ENCODE data around the gene EXTL1. TPM values are rescaled to one million over a fixed set of nuclear protein-coding genes. Genes with fewer than 3 reads are reported as not detected.

EXTL1 gene
- polyA plus RNA-seq, 1 of the 3 experiments (the other 2 are of a cell fraction): 0.58 TPM

DNA sequence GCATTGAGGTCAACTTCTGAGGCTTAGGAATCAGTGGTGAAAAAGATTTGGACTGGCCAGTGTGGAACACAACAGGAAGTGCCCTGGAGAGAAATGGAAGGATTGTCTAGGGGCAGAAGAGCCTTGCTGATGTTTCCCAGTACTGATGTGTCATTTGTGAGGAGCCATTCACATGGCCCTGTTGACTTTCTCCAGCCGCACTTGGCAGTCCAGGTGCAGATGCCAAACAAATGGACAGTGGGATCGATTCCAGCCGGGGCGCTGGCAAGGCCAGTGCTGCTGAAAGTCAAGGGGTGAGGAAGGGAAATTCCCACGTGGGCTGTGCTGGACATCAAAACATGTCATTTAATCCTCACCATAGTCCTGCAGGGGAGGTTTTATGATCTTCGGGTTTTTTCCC lies 50.7 kb downstream of the EXTL1 start:
- no peaks in the 10 kb centered on the region for H3K9me2 ChIP-seq
- DNase-seq: no peak
- POLR2A ChIA-PET: interaction anchor here (0.7 kb wide), 1 partner anchor 65 kb away, joined by 3 read pairs; no protein-coding TSS in a partner anchor

DNA sequence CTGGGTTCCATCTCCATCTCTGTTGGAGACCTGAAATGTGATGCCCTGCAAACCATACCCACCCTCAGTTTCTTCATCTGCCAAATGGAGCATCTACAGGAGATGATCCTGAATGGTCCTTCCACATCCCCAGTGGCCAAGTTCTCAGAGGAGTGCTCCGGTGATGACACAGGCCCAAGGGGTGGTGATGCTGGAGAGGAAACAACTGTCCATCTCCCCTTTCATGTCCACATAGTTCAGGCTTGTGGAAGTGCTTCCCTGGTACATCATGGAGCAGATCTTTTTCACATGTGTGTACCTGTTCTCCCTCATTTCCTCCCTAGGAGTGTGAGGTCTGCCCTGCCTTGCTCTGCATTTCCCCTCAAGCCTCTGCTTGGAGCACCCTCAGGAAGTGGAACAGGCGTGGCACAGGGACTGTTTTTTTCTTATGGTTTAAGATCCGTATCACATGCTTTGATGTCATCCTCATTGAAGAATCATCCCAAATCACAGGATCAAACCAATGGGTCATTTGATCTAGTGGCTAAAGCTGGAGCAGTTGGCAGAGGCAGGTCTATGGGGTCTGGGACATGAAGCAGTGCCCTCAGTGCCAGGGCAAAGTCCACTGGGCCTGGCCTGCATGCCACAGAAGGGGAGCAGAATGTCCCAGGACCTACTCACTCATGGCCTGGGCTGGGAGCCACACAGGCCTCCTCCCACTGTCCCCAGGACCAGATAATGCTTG lies 54.0 kb downstream of the EXTL1 start:
- no peaks in the 10 kb centered on the region for H3K9me3 ChIP-seq
- 43% methylated on average over 2 of the region's 3 CpGs for WGBS (ENCODE audit: low lambda C conversion rate)
- TF ChIP-seq MXI1 (IDR thresholded peaks at IDR 0.05; ENCODE audit: low read depth, low read length): no peak
- no peak for TF ChIP-seq RCOR1 (IDR thresholded peaks at IDR 0.05; ENCODE audit: low read length)
- no peak for TF ChIP-seq FOXJ3 (CRISPR knock-in tag; IDR thresholded peaks at IDR 0.05)
- no peak for TF ChIP-seq TAF1 (IDR thresholded peaks at IDR 0.05; ENCODE audit: borderline replicate concordance, low read depth, low read length)
- no peak for TF ChIP-seq GATA2 (CRISPR knock-in tag; IDR thresholded peaks at IDR 0.05)
- TF ChIP-seq YY1 (IDR thresholded peaks at IDR 0.05; ENCODE audit: low read depth): no peak
- TF ChIP-seq, protein P1, sequence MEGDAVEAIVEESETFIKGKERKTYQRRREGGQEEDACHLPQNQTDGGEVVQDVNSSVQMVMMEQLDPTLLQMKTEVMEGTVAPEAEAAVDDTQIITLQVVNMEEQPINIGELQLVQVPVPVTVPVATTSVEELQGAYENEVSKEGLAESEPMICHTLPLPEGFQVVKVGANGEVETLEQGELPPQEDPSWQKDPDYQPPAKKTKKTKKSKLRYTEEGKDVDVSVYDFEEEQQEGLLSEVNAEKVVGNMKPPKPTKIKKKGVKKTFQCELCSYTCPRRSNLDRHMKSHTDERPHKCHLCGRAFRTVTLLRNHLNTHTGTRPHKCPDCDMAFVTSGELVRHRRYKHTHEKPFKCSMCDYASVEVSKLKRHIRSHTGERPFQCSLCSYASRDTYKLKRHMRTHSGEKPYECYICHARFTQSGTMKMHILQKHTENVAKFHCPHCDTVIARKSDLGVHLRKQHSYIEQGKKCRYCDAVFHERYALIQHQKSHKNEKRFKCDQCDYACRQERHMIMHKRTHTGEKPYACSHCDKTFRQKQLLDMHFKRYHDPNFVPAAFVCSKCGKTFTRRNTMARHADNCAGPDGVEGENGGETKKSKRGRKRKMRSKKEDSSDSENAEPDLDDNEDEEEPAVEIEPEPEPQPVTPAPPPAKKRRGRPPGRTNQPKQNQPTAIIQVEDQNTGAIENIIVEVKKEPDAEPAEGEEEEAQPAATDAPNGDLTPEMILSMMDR (IDR thresholded peaks at IDR 0.05): no peak
- TF ChIP-seq TCF12 (IDR thresholded peaks at IDR 0.05): no peak
- no peak for TF ChIP-seq FOXM1 (IDR thresholded peaks at IDR 0.05; ENCODE audit: low read depth)
- TF ChIP-seq, protein P2, sequence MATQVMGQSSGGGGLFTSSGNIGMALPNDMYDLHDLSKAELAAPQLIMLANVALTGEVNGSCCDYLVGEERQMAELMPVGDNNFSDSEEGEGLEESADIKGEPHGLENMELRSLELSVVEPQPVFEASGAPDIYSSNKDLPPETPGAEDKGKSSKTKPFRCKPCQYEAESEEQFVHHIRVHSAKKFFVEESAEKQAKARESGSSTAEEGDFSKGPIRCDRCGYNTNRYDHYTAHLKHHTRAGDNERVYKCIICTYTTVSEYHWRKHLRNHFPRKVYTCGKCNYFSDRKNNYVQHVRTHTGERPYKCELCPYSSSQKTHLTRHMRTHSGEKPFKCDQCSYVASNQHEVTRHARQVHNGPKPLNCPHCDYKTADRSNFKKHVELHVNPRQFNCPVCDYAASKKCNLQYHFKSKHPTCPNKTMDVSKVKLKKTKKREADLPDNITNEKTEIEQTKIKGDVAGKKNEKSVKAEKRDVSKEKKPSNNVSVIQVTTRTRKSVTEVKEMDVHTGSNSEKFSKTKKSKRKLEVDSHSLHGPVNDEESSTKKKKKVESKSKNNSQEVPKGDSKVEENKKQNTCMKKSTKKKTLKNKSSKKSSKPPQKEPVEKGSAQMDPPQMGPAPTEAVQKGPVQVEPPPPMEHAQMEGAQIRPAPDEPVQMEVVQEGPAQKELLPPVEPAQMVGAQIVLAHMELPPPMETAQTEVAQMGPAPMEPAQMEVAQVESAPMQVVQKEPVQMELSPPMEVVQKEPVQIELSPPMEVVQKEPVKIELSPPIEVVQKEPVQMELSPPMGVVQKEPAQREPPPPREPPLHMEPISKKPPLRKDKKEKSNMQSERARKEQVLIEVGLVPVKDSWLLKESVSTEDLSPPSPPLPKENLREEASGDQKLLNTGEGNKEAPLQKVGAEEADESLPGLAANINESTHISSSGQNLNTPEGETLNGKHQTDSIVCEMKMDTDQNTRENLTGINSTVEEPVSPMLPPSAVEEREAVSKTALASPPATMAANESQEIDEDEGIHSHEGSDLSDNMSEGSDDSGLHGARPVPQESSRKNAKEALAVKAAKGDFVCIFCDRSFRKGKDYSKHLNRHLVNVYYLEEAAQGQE (IDR thresholded peaks at IDR 0.05; ENCODE audit: low read depth, low read length): no peak
- TF ChIP-seq EP300 (IDR thresholded peaks at IDR 0.05; ENCODE audit: borderline replicate concordance in 1 of 2, low read depth in 1 of 2, low read length in 1 of 2): no peak
- TF ChIP-seq, protein P3, sequence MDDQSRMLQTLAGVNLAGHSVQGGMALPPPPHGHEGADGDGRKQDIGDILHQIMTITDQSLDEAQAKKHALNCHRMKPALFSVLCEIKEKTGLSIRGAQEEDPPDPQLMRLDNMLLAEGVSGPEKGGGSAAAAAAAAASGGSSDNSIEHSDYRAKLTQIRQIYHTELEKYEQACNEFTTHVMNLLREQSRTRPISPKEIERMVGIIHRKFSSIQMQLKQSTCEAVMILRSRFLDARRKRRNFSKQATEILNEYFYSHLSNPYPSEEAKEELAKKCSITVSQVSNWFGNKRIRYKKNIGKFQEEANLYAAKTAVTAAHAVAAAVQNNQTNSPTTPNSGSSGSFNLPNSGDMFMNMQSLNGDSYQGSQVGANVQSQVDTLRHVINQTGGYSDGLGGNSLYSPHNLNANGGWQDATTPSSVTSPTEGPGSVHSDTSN (IDR thresholded peaks at IDR 0.05): no peak
- no peak for TF ChIP-seq MEF2A (IDR thresholded peaks at IDR 0.05; ENCODE audit: borderline replicate concordance, low read depth)
- H3F3A ChIP-seq (replicated peaks; ENCODE audit: insufficient read depth): no peaks in the 10 kb centered on the region
- H3K4me1 ChIP-seq (ENCODE audit: control insufficient read depth in 1 of 2, insufficient read depth in 2 of 2, low read depth in 1 of 2, low read length in 1 of 2): peaks cover 0 to 3% of the 10 kb centered on the region in 2 experiments; a peak in 1 of 4 replicates
- H3K9ac ChIP-seq: no peak overlapping the region
- peaks cover 31% of the 10 kb centered on the region for H3K27me3 ChIP-seq (ENCODE audit: insufficient read depth)
- H2AFZ ChIP-seq (ENCODE audit: low read depth): no peak overlapping the region
- no peaks in the 10 kb centered on the region for H3K36me3 ChIP-seq (replicated peaks in 1 of 2; ENCODE audit: control insufficient read depth in 1 of 2, insufficient read depth in 2 of 2, low read length in 1 of 2)
- ChIA-PET POLR2A (no interaction called here), CTCF (no interaction called here)
- H3K9me2 ChIP-seq: no peaks in the 10 kb centered on the region
- H3K4me2 ChIP-seq: no peak overlapping the region
- H3K4me3 ChIP-seq (ENCODE audit: low read depth in 2 of 2, low read length in 1 of 2): no peak overlapping the region
- no peak for DNase-seq
- H3K79me2 ChIP-seq (ENCODE audit: insufficient read depth): no peaks in the 10 kb centered on the region
- no peaks in the 10 kb centered on the region for H4K20me1 ChIP-seq (ENCODE audit: insufficient read depth)
- H3K27ac ChIP-seq (ENCODE audit: low read depth in 2 of 2, low read length in 1 of 2): no peak overlapping the region

More for the DNA sequence above, 50.7 kb downstream of the EXTL1 start:
- TF ChIP-seq RFX5 (IDR thresholded peaks at IDR 0.05; ENCODE audit: low read length) (no peak), NFIC (IDR thresholded peaks at IDR 0.05; ENCODE audit: borderline replicate concordance) (no peak), GABPA (IDR thresholded peaks at IDR 0.05; ENCODE audit: low read depth) (no peak), TCF12 (IDR thresholded peaks at IDR 0.05) (0 out of 2 replicates have a peak, but pooled peaks have one; percentile 23)
- CTCF ChIA-PET: no interaction called here
- 10% methylated on average over 5 of the region's 6 CpGs for WGBS (ENCODE audit: low lambda C conversion rate)
- H3K9me3 ChIP-seq: no peaks in the 10 kb centered on the region
- no peak overlapping the region for H3K4me2 ChIP-seq
- no peaks in the 10 kb centered on the region for H4K20me1 ChIP-seq (ENCODE audit: insufficient read depth)
- no peak overlapping the region for H3K9ac ChIP-seq
- no peaks in the 10 kb centered on the region for H3K36me3 ChIP-seq (replicated peaks in 1 of 2; ENCODE audit: control insufficient read depth in 1 of 2, insufficient read depth in 2 of 2, low read length in 1 of 2)
- no peaks in the 10 kb centered on the region for H3K79me2 ChIP-seq (ENCODE audit: insufficient read depth)
- no peak overlapping the region for H3K27ac ChIP-seq (ENCODE audit: low read depth in 2 of 2, low read length in 1 of 2)
- H3K4me3 ChIP-seq (ENCODE audit: low read depth in 2 of 2, low read length in 1 of 2): no peak overlapping the region
- no peak overlapping the region for H2AFZ ChIP-seq (ENCODE audit: low read depth)
- no peaks in the 10 kb centered on the region for H3F3A ChIP-seq (replicated peaks; ENCODE audit: insufficient read depth)
- peaks cover 0 to 3% of the 10 kb centered on the region in 2 experiments; a peak in 1 of 4 replicates for H3K4me1 ChIP-seq (ENCODE audit: control insufficient read depth in 1 of 2, insufficient read depth in 2 of 2, low read depth in 1 of 2, low read length in 1 of 2)
- peaks cover 33% of the 10 kb centered on the region for H3K27me3 ChIP-seq (ENCODE audit: insufficient read depth)

Data from SK-N-SH (cell line).